HepG2 (cell line): ENCODE measurements around the gene DIP2C. TPM values are rescaled to one million over a fixed set of nuclear protein-coding genes. Genes with fewer than 3 reads are reported as not detected.

Experiments
- ATAC-seq: fragments of 200-7000 bp; cut with Tn5 transposase; 3 replicates; pipeline ENCODE4 v1.9.1; 2020; ENCODE audit warnings: mild to moderate bottlenecking, moderate library complexity
- BruUV-seq: library from RNA; stranded (reverse); fragments of 400-500 nt; replicated peaks from 2 replicates; lab custom pipeline; 2021; lab: Mats Ljungman, UMichigan
- CTCF ChIA-PET: fragments of 300-600 bp; formaldehyde crosslinking; extraction: SDS; loops from one replicate; lab custom pipeline; 2021; ENCODE audit warnings: low total read pairs, inconsistent platforms, low intra/inter-chr PET ratio; lab: Yijun Ruan, JAX
- POLR2A ChIA-PET: fragments of 350-600 bp; sonication (Branson Sonifier 250); formaldehyde crosslinking; loops from one replicate; lab custom pipeline; 2020; ENCODE audit warnings: antibody characterized with exemption, inconsistent platforms; lab: Yijun Ruan, JAX
- DNase-seq: peaks from one replicate; pipeline ENCODE4 v3.0.0-alpha.2; 2015; ENCODE audit warnings: low spot score
- FAIRE-seq: peaks from 3 replicates; lab custom pipeline; 2011; peaks lifted over from hg19 to GRCh38; lab: Jason Lieb, UNC
- H2AFZ ChIP-seq: one replicate; pipeline ENCODE4 v1.6.1; 2011; ENCODE audit warnings: low read length, inconsistent platforms
- H3K27ac ChIP-seq: fragments of 300-600 bp; 3 replicates; pipeline ENCODE4 v1.8.0; 2011; ENCODE audit warnings: mixed run types, mild to moderate bottlenecking, mixed read lengths, low read length, inconsistent platforms; ENCODE audit not compliant: insufficient read depth; ENCODE audit errors: extremely low read length
- H3K27me3 ChIP-seq, 2 experiments: fragments of 200-600 bp in 1 of 2; 2 replicates in 1 of 2; 3 replicates in 1 of 2; pipeline versions ENCODE4 v1.6.0 to v1.8.0; 2011; ENCODE audit warnings: low read length in 2 of 2, mild to moderate bottlenecking in 2 of 2, moderate library complexity in 2 of 2, inconsistent platforms in 1 of 2; ENCODE audit not compliant: insufficient read depth in 2 of 2, control insufficient read depth in 1 of 2
- H3K36me3 ChIP-seq, 2 experiments: fragments of 200-600 bp in 1 of 2; replicated peaks in 1 of 2; 2 replicates in 1 of 2; 3 replicates in 1 of 2; pipeline versions ENCODE4 v1.5.1 to v1.8.0; 2011; ENCODE audit warnings: low read length in 2 of 2, inconsistent platforms in 1 of 2; ENCODE audit not compliant: insufficient read depth in 2 of 2, control insufficient read depth in 1 of 2
- H3K4me1 ChIP-seq: 2 replicates; pipeline ENCODE4 v1.5.1; 2012; ENCODE audit warnings: low read length, inconsistent platforms; ENCODE audit not compliant: insufficient read depth
- H3K4me2 ChIP-seq: 2 replicates; pipeline ENCODE4 v1.6.0; 2011; ENCODE audit warnings: low read depth, low read length, inconsistent platforms
- H3K4me3 ChIP-seq, 3 experiments: fragments of 200-600 bp in 1 of 3; sonication (generic), shearing (Covaris generic) in 1 of 3; replicated peaks in 1 of 3; 2 replicates each; pipeline ENCODE4 v1.5.1; 2011 to 2016; ENCODE audit warnings: low read length in 3 of 3, inconsistent platforms in 2 of 3, low read depth in 2 of 3, mild to moderate bottlenecking in 2 of 3, control low read depth in 1 of 3, mixed read lengths in 1 of 3; ENCODE audit not compliant: insufficient read depth in 1 of 3
- H3K79me2 ChIP-seq: one replicate; pipeline ENCODE4 v1.6.1; 2011; ENCODE audit warnings: low read length, inconsistent platforms; ENCODE audit not compliant: insufficient read depth
- H3K9ac ChIP-seq: 2 replicates; pipeline ENCODE4 v1.6.0; 2011; ENCODE audit warnings: mild to moderate bottlenecking, low read depth, low read length, inconsistent platforms; ENCODE audit not compliant: insufficient read depth
- H3K9me3 ChIP-seq: 2 replicates; pipeline ENCODE4 v1.5.1; 2012; ENCODE audit warnings: mild to moderate bottlenecking, low read length
- H4K20me1 ChIP-seq: 2 replicates; pipeline ENCODE4 v1.6.0; 2011; ENCODE audit warnings: inconsistent platforms, mild to moderate bottlenecking, low read length, moderate library complexity; ENCODE audit not compliant: insufficient read depth
- AKNA ChIP-seq: sonication (generic); formaldehyde crosslinking; IDR thresholded peaks from 2 replicates; pipeline ENCODE4 v1.4.0; 2020; ENCODE audit warnings: missing genetic modification reagents, borderline replicate concordance
- ATM ChIP-seq: fragments of 450-650 bp; IDR thresholded peaks from 2 replicates; pipeline ENCODE4 v1.7.1; 2017; ENCODE audit warnings: mild to moderate bottlenecking, borderline replicate concordance
- CERS6 ChIP-seq: sonication (generic); formaldehyde crosslinking; IDR thresholded peaks from 2 replicates; pipeline ENCODE4 v1.5.0; 2020; ENCODE audit warnings: missing genetic modification reagents
- FOSL1 ChIP-seq: sonication (generic); formaldehyde crosslinking; IDR thresholded peaks from 2 replicates; pipeline ENCODE4 v1.9.0; 2021; ENCODE audit warnings: missing genetic modification reagents, borderline replicate concordance
- FOXP4 ChIP-seq: sonication (generic); formaldehyde crosslinking; IDR thresholded peaks from 2 replicates; pipeline ENCODE4 v1.4.0; 2020; ENCODE audit warnings: missing genetic modification reagents
- HDAC6 ChIP-seq: fragments of 200-600 bp; sonication (generic); IDR thresholded peaks from 2 replicates; pipeline ENCODE4 v1.7.0; 2017; ENCODE audit warnings: mild to moderate bottlenecking, antibody characterized with exemption, low read length, low read depth
- ZNF33A ChIP-seq: sonication (generic); formaldehyde crosslinking; IDR thresholded peaks from 2 replicates; pipeline ENCODE4 v1.5.1; 2020; ENCODE audit warnings: missing genetic modification reagents, mild to moderate bottlenecking, moderate library complexity, borderline replicate concordance
- ZNF598 ChIP-seq: sonication (generic); formaldehyde crosslinking; IDR thresholded peaks from 2 replicates; pipeline ENCODE4 v1.5.1; 2020; ENCODE audit warnings: mild to moderate bottlenecking, missing genetic modification reagents, borderline replicate concordance
- ZNF614 ChIP-seq: IDR thresholded peaks from 2 replicates; pipeline ENCODE4 v1.6.1; 2018; ENCODE audit warnings: missing biosample characterization, missing genetic modification reagents, inconsistent platforms, borderline replicate concordance
- WGBS: methylation state at CpG from one replicate; pipeline ENCODE4 v1.1.6; 2017; ENCODE audit warnings: low lambda C conversion rate; 5-methylcytosine and 5-hydroxymethylcytosine counted together
- in situ Hi-C: cut with HindIII; loops from 2 replicates; pipeline ENCODE4 v1.10.0; 2017; ENCODE audit warnings: low pct_unique_long_range_greater_than_20kb; ENCODE audit not compliant: extremely low pct_ligation_motif_present
- intact Hi-C: fragments of 100-400 bp; cut with micrococcal nuclease; formaldehyde crosslinking; loops from one replicate; pipeline ENCODE4 v1.10.0; 2022; ENCODE audit not compliant: unreplicated experiment
- polyA plus RNA-seq, 8 experiments: library from polyadenylated mRNA; depleted of rRNA in 3 of 8; stranded (reverse) in 7 of 8; unstranded in 1 of 8; fragments of >200 nt; fragmentation: Illumina TruSeq in 4 of 8; extraction: Trizol in 4 of 8; gene quantifications; 2 replicates each; pipeline versions ENCODE4 v1.2.1 to v1.2.3, GENCODE V29; 2011 to 2016; ENCODE audit warnings: low read depth in 4 of 8, missing spikeins in 1 of 8, mixed read lengths in 1 of 8; ENCODE audit not compliant: insufficient read depth in 1 of 8
- total RNA-seq, 5 experiments: library from RNA; depleted of rRNA; stranded (reverse); fragments of >200 nt; fragmentation: Illumina TruSeq; extraction: Trizol; gene quantifications; 2 replicates each; pipeline ENCODE4 v1.2.3, GENCODE V29; 2016; ENCODE audit warnings: low read depth in 1 of 5
- TF ChIP-seq, protein P1 (sequence below): sonication (generic); formaldehyde crosslinking; IDR thresholded peaks from 2 replicates; pipeline ENCODE4 v1.4.0; 2020; ENCODE audit warnings: missing genetic modification reagents, mild to moderate bottlenecking, borderline replicate concordance

Gene DIP2C
- total and polyA plus RNA-seq, 2 of the 13 experiments (the other 11 are each of a cell fraction or from before 2014, with no cell fraction given) = 2.2 to 2.7 TPM

GRCh38 chr10:509361-510102, 179.9 kb downstream of the DIP2C start (continued):
- TF ChIP-seq AKNA (CRISPR knock-in tag) = no peak

DNA sequence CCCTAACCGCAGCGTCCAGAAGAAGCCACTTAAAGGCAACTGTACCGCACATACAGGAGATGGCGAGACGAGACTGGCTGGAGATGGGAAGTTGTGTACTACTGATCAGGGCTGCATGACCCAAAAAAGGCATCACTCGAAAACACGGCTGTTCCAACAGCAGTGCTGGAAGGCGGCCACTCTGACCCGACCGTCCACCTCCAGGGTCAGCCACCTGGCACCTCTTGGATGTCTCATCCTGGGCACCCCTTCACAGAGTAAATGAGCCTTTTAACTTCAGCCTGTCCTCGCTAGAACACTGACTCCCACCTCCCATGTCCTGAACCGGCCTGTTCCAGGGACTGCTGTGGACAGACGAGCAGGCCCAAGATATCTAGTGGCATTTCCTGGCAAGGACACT, 180.7 kb downstream of the DIP2C start:
- FAIRE-seq = no peak
- POLR2A ChIA-PET = no interaction called here
- intact Hi-C loops = no loop called here
- no peaks in the 10 kb centered on the region; the same call in 1 of the 2 replicates for H4K20me1 ChIP-seq
- no peak overlapping the region for H2AFZ ChIP-seq
- CTCF ChIA-PET = no interaction called here
- no peak for ATAC-seq
- no peak overlapping the region for H3K27ac ChIP-seq
- no peak overlapping the region for H3K4me2 ChIP-seq
- H3K79me2 ChIP-seq = no peaks in the 10 kb centered on the region
- BruUV-seq = no TSS peak
- no peak overlapping the region for H3K9ac ChIP-seq
- no peak overlapping the region for H3K4me3 ChIP-seq
- no peaks in the 10 kb centered on the region for H3K27me3 ChIP-seq
- DNase-seq = no peak
- H3K36me3 ChIP-seq = no peaks in the 10 kb centered on the region
- H3K9me3 ChIP-seq = no peaks in the 10 kb centered on the region
- peaks cover 13% of the 10 kb centered on the region for H3K4me1 ChIP-seq
- WGBS = 93% methylated on average over 10 of the region's 13 CpGs
- in situ Hi-C loops = no loop called here
- TF ChIP-seq CERS6 (CRISPR knock-in tag) = no peak
- TF ChIP-seq ZNF614 (CRISPR knock-in tag) = no peak
- TF ChIP-seq FOXP4 (CRISPR knock-in tag) = no peak
- TF ChIP-seq ATM = no peak
- TF ChIP-seq ZNF33A (CRISPR knock-in tag) = no peak
- TF ChIP-seq HDAC6 = no peak
- no peak for TF ChIP-seq ZNF598 (CRISPR knock-in tag)
- TF ChIP-seq FOSL1 (CRISPR knock-in tag) = no peak
- TF ChIP-seq, protein P1, sequence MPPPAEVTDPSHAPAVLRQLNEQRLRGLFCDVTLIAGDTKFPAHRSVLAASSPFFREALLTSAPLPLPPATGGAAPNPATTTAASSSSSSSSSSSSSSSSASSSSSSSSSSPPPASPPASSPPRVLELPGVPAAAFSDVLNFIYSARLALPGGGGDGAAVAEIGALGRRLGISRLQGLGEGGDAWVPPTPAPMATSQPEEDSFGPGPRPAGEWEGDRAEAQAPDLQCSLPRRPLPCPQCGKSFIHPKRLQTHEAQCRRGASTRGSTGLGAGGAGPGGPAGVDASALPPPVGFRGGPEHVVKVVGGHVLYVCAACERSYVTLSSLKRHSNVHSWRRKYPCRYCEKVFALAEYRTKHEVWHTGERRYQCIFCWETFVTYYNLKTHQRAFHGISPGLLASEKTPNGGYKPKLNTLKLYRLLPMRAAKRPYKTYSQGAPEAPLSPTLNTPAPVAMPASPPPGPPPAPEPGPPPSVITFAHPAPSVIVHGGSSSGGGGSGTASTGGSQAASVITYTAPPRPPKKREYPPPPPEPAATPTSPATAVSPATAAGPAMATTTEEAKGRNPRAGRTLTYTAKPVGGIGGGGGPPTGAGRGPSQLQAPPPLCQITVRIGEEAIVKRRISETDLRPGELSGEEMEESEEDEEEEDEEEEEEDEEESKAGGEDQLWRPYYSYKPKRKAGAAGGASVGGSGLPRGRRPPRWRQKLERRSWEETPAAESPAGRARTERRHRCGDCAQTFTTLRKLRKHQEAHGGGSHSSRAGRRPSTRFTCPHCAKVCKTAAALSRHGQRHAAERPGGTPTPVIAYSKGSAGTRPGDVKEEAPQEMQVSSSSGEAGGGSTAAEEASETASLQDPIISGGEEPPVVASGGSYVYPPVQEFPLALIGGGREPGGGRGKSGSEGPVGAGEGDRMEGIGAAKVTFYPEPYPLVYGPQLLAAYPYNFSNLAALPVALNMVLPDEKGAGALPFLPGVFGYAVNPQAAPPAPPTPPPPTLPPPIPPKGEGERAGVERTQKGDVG (CRISPR knock-in tag) = no peak
